Measurements from ENCODE around the gene NCAM2. TPM values are rescaled to one million over a fixed set of nuclear protein-coding genes. Genes with fewer than 3 reads are reported as not detected.

NCAM2 gene
- total RNA-seq, 1 donor from 2014 or later = 3.6 TPM

GRCh38 chr21:21076051-21076450 lies 77.8 kb downstream of the NCAM2 start:
- Mint-ChIP-seq H3K27me3 (ENCODE audit: low read depth) (no peaks in the 10 kb centered on the region), H3K4me1 (peaks cover 4% of the 10 kb centered on the region), H3K36me3 (ENCODE audit: low read depth) (peaks cover 3% of the 10 kb centered on the region), H3K4me3 (no peak overlapping the region), H3K27ac (ENCODE audit: unreplicated experiment) (no peak overlapping the region), H3K9me3 (peaks cover 3% of the 10 kb centered on the region)
- no peak for TF ChIP-seq CTCF (conservative IDR thresholded peaks at IDR 0.05)
- DNase-seq (ENCODE audit: low read depth, low spot score) = no peak

- Mint-ChIP-seq H3K27me3 (ENCODE audit: low read depth) (no peaks in the 10 kb centered on the region), H3K36me3 (ENCODE audit: low read depth) (peaks cover 3% of the 10 kb centered on the region), H3K4me1 (peaks cover 4% of the 10 kb centered on the region), H3K27ac (ENCODE audit: unreplicated experiment) (no peak overlapping the region), H3K4me3 (no peak overlapping the region), H3K9me3 (peaks cover 3% of the 10 kb centered on the region)
- TF ChIP-seq CTCF (conservative IDR thresholded peaks at IDR 0.05) = no peak
- DNase-seq (ENCODE audit: low read depth, low spot score) = no peak
Measured at GRCh38 chr21:21076491-21076890, 78.3 kb downstream of the NCAM2 start.

GRCh38 chr21:21079646-21080045 lies 81.4 kb downstream of the NCAM2 start:
- Mint-ChIP-seq H3K36me3 (ENCODE audit: low read depth) (peaks cover 3% of the 10 kb centered on the region), H3K4me1 (peaks cover 4% of the 10 kb centered on the region), H3K27ac (ENCODE audit: unreplicated experiment) (no peak overlapping the region), H3K27me3 (ENCODE audit: low read depth) (no peaks in the 10 kb centered on the region), H3K4me3 (no peak overlapping the region), H3K9me3 (peaks cover 2% of the 10 kb centered on the region)
- DNase-seq (ENCODE audit: low read depth, low spot score) = no peak
- no peak for TF ChIP-seq CTCF (conservative IDR thresholded peaks at IDR 0.05)

- H3K27me3 Mint-ChIP-seq (ENCODE audit: low read depth) = no peaks in the 10 kb centered on the region
- no peak overlapping the region for H3K4me3 Mint-ChIP-seq
- no peak for TF ChIP-seq CTCF (conservative IDR thresholded peaks at IDR 0.05)
- H3K4me1 Mint-ChIP-seq = peaks cover 4% of the 10 kb centered on the region
- H3K27ac Mint-ChIP-seq (ENCODE audit: unreplicated experiment) = no peak overlapping the region
- no peaks in the 10 kb centered on the region for H3K9me3 Mint-ChIP-seq
- H3K36me3 Mint-ChIP-seq (ENCODE audit: low read depth) = no peaks in the 10 kb centered on the region
- no peak for DNase-seq (ENCODE audit: low read depth, low spot score)
Measured at GRCh38 chr21:21084179-21084578, 86.0 kb downstream of the NCAM2 start.

- no peak overlapping the region for H3K4me3 Mint-ChIP-seq
- no peak for TF ChIP-seq CTCF (conservative IDR thresholded peaks at IDR 0.05)
- H3K36me3 Mint-ChIP-seq (ENCODE audit: low read depth) = no peaks in the 10 kb centered on the region
- no peak overlapping the region for H3K27ac Mint-ChIP-seq (ENCODE audit: unreplicated experiment)
- no peaks in the 10 kb centered on the region for H3K9me3 Mint-ChIP-seq
- no peak for DNase-seq (ENCODE audit: low read depth, low spot score)
- H3K27me3 Mint-ChIP-seq (ENCODE audit: low read depth) = no peaks in the 10 kb centered on the region
- H3K4me1 Mint-ChIP-seq = no peaks in the 10 kb centered on the region
Measured at GRCh38 chr21:21085206-21085605, 87.0 kb downstream of the NCAM2 start.

GRCh38 chr21:21096956-21097355 lies 98.7 kb downstream of the NCAM2 start:
- no peaks in the 10 kb centered on the region for H3K9me3 Mint-ChIP-seq
- H3K27me3 Mint-ChIP-seq (ENCODE audit: low read depth) = no peaks in the 10 kb centered on the region
- H3K27ac Mint-ChIP-seq (ENCODE audit: unreplicated experiment) = no peak overlapping the region
- H3K4me3 Mint-ChIP-seq = no peak overlapping the region
- DNase-seq (ENCODE audit: low read depth, low spot score) = no peak
- H3K4me1 Mint-ChIP-seq = peaks cover 12% of the 10 kb centered on the region
- no peak for TF ChIP-seq CTCF (conservative IDR thresholded peaks at IDR 0.05)
- H3K36me3 Mint-ChIP-seq (ENCODE audit: low read depth) = no peaks in the 10 kb centered on the region

Data from neural crest cell (in vitro differentiated cells).